ENCODE results near the gene MEGF11.

Gene MEGF11

DNA sequence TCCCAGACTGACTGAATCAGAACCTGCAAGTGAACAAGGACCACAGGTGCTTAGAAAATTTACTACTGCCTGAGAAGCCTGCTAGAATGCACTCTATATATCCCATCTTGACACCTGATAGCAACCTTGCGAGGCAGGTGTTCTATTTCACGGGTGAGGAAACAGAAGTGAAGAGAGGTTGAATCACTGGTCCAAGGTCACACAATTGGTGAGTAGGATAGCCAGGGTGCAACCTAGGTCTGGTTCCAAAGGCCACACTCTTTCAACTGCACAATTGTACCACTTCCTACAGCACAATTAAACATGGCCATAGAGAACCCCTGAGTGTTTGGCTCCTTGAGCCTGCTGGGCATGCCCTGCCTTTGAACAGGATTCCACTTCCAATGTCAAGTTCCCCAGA lies 297.2 kb downstream of the MEGF11 start:
- 91 to 97% methylated on average over 2 of the region's 2 CpGs for WGBS, 2 experiments
- Histone ChIP-seq H3K4me1 (ENCODE audit: control insufficient read depth, insufficient read depth, low read length) (peaks cover 4% of the 10 kb centered on the region), H3K4me3 (ENCODE audit: insufficient read depth, low read depth, low read length) (no peak overlapping the region), H3K36me3 (ENCODE audit: control insufficient read depth, insufficient read depth, low read length) (no peaks in the 10 kb centered on the region), H3K9me3 (ENCODE audit: control insufficient read depth, low read length) (no peaks in the 10 kb centered on the region), H3K27me3 (ENCODE audit: control insufficient read depth, insufficient read depth, low read length, poor library complexity, severe bottlenecking) (no peaks in the 10 kb centered on the region), H3K27ac (ENCODE audit: insufficient read depth, low read depth, low read length, poor library complexity, severe bottlenecking) (no peak overlapping the region)

- 36% methylated on average over 4 of the region's 4 CpGs for whole genome bisulfite sequencing, 2 experiments
- Histone ChIP-seq H3K27me3 (ENCODE audit: control insufficient read depth, insufficient read depth, low read length, poor library complexity, severe bottlenecking) (no peaks in the 10 kb centered on the region), H3K27ac (ENCODE audit: insufficient read depth, low read depth, low read length, poor library complexity, severe bottlenecking) (no peak overlapping the region), H3K4me1 (ENCODE audit: control insufficient read depth, insufficient read depth, low read length) (peaks cover 4% of the 10 kb centered on the region), H3K9me3 (ENCODE audit: control insufficient read depth, low read length) (no peaks in the 10 kb centered on the region), H3K36me3 (ENCODE audit: control insufficient read depth, insufficient read depth, low read length) (no peaks in the 10 kb centered on the region), H3K4me3 (ENCODE audit: insufficient read depth, low read depth, low read length) (no peak overlapping the region)
Observed at GRCh38 chr15:65954289-65954741, 299.2 kb downstream of the MEGF11 start.

DNA sequence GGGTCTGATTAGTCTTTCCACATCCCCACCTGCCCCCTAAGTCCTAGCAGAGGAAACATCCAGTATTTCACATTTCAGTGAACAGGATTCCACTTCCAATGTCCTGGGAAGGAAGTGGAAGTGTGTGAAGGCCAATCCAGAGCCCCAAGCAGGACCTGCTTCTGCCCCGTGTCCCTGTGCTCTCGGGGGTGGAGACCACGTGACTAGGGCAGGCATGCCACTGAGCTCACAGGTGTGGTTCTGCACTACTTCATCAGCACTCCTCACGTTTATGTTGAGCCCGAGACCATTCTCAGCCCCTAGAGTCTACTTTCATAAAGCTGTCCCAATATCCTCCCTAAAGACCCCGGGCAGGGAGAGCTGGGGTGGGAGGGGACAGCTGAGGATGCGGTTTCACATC lies 299.9 kb downstream of the MEGF11 start:
- H3K4me1 ChIP-seq (ENCODE audit: control insufficient read depth, insufficient read depth, low read length), result peaks cover 4% of the 10 kb centered on the region
- no peak overlapping the region for H3K27ac ChIP-seq (ENCODE audit: insufficient read depth, low read depth, low read length, poor library complexity, severe bottlenecking)
- H3K27me3 ChIP-seq (ENCODE audit: control insufficient read depth, insufficient read depth, low read length, poor library complexity, severe bottlenecking), result no peaks in the 10 kb centered on the region
- H3K9me3 ChIP-seq (ENCODE audit: control insufficient read depth, low read length), result no peaks in the 10 kb centered on the region
- 85 to 87% methylated on average over 7 of the region's 7 CpGs for WGBS, 2 experiments
- H3K4me3 ChIP-seq (ENCODE audit: insufficient read depth, low read depth, low read length), result no peak overlapping the region
- H3K36me3 ChIP-seq (ENCODE audit: control insufficient read depth, insufficient read depth, low read length), result no peaks in the 10 kb centered on the region

DNA sequence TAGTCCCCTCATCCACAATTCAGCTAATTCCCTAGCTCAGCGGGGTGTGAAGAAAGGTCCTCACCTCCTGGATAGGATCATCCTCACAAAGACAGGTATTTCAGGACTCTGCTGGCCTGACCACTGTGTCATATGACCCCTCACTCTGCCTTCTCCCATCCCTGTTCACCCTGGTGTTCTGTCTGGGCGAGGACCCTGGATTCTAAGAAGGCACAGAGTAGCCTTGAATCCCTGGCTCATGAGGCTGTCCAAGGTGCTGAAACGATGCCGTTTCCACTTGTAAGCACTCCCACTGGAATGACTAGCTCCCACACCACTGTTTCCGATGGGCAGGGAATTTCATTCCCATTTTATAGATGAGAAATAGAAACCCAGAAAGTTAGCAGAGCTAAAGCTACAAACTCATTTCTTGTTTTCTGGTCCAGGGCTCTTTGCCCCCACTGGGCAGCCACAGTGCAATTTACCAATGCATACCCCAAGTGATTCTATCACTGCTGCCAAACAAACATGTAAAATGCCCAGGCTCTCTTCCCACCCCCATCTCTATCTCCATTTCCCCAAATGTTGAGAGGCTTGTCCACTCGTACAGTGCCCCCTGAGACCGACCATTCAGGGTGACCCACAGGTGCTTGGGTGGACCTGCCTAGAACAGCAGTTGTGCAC lies 301.0 kb downstream of the MEGF11 start:
- WGBS, 2 experiments, result 55 to 57% methylated on average over 7 of the region's 7 CpGs
- no peak overlapping the region for H3K27ac ChIP-seq (ENCODE audit: insufficient read depth, low read depth, low read length, poor library complexity, severe bottlenecking)
- H3K9me3 ChIP-seq (ENCODE audit: control insufficient read depth, low read length), result no peaks in the 10 kb centered on the region
- no peak overlapping the region for H3K4me3 ChIP-seq (ENCODE audit: insufficient read depth, low read depth, low read length)
- no peaks in the 10 kb centered on the region for H3K36me3 ChIP-seq (ENCODE audit: control insufficient read depth, insufficient read depth, low read length)
- peaks cover 4% of the 10 kb centered on the region for H3K4me1 ChIP-seq (ENCODE audit: control insufficient read depth, insufficient read depth, low read length)
- H3K27me3 ChIP-seq (ENCODE audit: control insufficient read depth, insufficient read depth, low read length, poor library complexity, severe bottlenecking), result no peaks in the 10 kb centered on the region

DNA sequence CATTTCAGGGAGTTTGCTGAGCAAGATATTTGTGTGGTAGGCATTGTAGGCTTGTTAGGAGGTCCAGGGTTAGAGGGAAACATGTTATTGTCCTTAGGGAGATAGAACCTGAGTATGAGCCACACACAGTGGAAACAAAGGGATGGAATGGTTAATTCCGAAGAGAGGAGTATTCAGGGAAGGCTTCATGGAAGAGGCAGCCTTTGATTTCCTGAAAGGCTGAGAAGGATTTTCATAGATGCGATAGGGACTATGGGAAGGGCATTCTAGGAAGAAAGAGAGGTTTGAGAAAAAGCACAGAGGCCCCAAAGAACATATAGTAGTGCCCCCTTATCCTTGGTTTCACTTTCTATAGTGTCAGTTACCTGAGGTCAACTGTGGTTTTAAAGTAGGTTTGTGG lies 302.5 kb downstream of the MEGF11 start:
- 91 to 92% methylated on average over 2 of the region's 2 CpGs for WGBS, 2 experiments
- peaks cover 4% of the 10 kb centered on the region for H3K4me1 ChIP-seq (ENCODE audit: control insufficient read depth, insufficient read depth, low read length)
- H3K27ac ChIP-seq (ENCODE audit: insufficient read depth, low read depth, low read length, poor library complexity, severe bottlenecking), result no peak overlapping the region
- no peak overlapping the region for H3K4me3 ChIP-seq (ENCODE audit: insufficient read depth, low read depth, low read length)
- no peaks in the 10 kb centered on the region for H3K27me3 ChIP-seq (ENCODE audit: control insufficient read depth, insufficient read depth, low read length, poor library complexity, severe bottlenecking)
- no peaks in the 10 kb centered on the region for H3K9me3 ChIP-seq (ENCODE audit: control insufficient read depth, low read length)
- no peaks in the 10 kb centered on the region for H3K36me3 ChIP-seq (ENCODE audit: control insufficient read depth, insufficient read depth, low read length)

GRCh38 chr15:65949491-65949890 lies 304.1 kb downstream of the MEGF11 start:
- no peaks in the 10 kb centered on the region for H3K36me3 ChIP-seq (ENCODE audit: control insufficient read depth, insufficient read depth, low read length)
- H3K4me3 ChIP-seq (ENCODE audit: insufficient read depth, low read depth, low read length), result no peak overlapping the region
- H3K4me1 ChIP-seq (ENCODE audit: control insufficient read depth, insufficient read depth, low read length), result peaks cover 4% of the 10 kb centered on the region
- no peak overlapping the region for H3K27ac ChIP-seq (ENCODE audit: insufficient read depth, low read depth, low read length, poor library complexity, severe bottlenecking)
- WGBS, 2 experiments, result 88% methylated on average over 6 of the region's 6 CpGs
- no peaks in the 10 kb centered on the region for H3K27me3 ChIP-seq (ENCODE audit: control insufficient read depth, insufficient read depth, low read length, poor library complexity, severe bottlenecking)
- H3K9me3 ChIP-seq (ENCODE audit: control insufficient read depth, low read length), result no peaks in the 10 kb centered on the region

GRCh38 chr15:65949011-65949410 lies 304.5 kb downstream of the MEGF11 start:
- Histone ChIP-seq H3K9me3 (ENCODE audit: control insufficient read depth, low read length) (no peaks in the 10 kb centered on the region), H3K27ac (ENCODE audit: insufficient read depth, low read depth, low read length, poor library complexity, severe bottlenecking) (no peak overlapping the region), H3K27me3 (ENCODE audit: control insufficient read depth, insufficient read depth, low read length, poor library complexity, severe bottlenecking) (no peaks in the 10 kb centered on the region), H3K4me3 (ENCODE audit: insufficient read depth, low read depth, low read length) (no peak overlapping the region), H3K4me1 (ENCODE audit: control insufficient read depth, insufficient read depth, low read length) (peaks cover under 1% of the 10 kb centered on the region), H3K36me3 (ENCODE audit: control insufficient read depth, insufficient read depth, low read length) (no peaks in the 10 kb centered on the region)
- WGBS, 2 experiments, result 94 to 96% methylated on average over 6 of the region's 6 CpGs

DNA sequence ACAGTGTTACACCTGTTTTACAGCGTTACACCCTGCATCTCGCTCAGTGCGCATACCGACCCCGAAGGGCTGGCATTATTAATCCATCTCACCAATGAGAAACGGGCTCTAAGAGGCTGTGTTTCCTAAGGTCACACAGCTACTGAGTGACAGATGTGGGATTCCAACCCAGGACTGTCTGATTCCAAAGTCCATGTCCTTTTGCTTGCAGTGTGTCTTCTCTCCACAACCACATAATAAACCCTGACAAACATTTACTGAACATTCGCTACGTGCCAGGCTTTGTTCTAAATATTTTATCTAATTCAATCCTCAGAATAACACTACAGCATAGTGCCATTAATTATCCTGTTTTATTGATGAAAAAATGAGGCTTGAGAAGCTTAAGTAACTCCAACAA lies 305.2 kb downstream of the MEGF11 start:
- Histone ChIP-seq H3K27me3 (ENCODE audit: control insufficient read depth, insufficient read depth, low read length, poor library complexity, severe bottlenecking) (no peaks in the 10 kb centered on the region), H3K36me3 (ENCODE audit: control insufficient read depth, insufficient read depth, low read length) (no peaks in the 10 kb centered on the region), H3K4me1 (ENCODE audit: control insufficient read depth, insufficient read depth, low read length) (no peaks in the 10 kb centered on the region), H3K4me3 (ENCODE audit: insufficient read depth, low read depth, low read length) (no peak overlapping the region), H3K9me3 (ENCODE audit: control insufficient read depth, low read length) (no peaks in the 10 kb centered on the region), H3K27ac (ENCODE audit: insufficient read depth, low read depth, low read length, poor library complexity, severe bottlenecking) (no peak overlapping the region)
- 91 to 94% methylated on average over 8 of the region's 8 CpGs for WGBS, 2 experiments

- H3K36me3 ChIP-seq (ENCODE audit: control insufficient read depth, insufficient read depth, low read length), result no peaks in the 10 kb centered on the region
- WGBS, 2 experiments, result 86 to 88% methylated on average over 3 of the region's 3 CpGs
- no peak overlapping the region for H3K27ac ChIP-seq (ENCODE audit: insufficient read depth, low read depth, low read length, poor library complexity, severe bottlenecking)
Observed at GRCh38 chr15:65947041-65947440, 306.5 kb downstream of the MEGF11 start.

GRCh38 chr15:65945616-65946015 lies 307.9 kb downstream of the MEGF11 start:
- WGBS, 2 experiments, result 85 to 88% methylated on average over 6 of the region's 6 CpGs
- no peak overlapping the region for H3K27ac ChIP-seq (ENCODE audit: insufficient read depth, low read depth, low read length, poor library complexity, severe bottlenecking)
- H3K27me3 ChIP-seq (ENCODE audit: control insufficient read depth, insufficient read depth, low read length, poor library complexity, severe bottlenecking), result no peaks in the 10 kb centered on the region
- H3K4me1 ChIP-seq (ENCODE audit: control insufficient read depth, insufficient read depth, low read length), result no peaks in the 10 kb centered on the region
- H3K36me3 ChIP-seq (ENCODE audit: control insufficient read depth, insufficient read depth, low read length), result no peaks in the 10 kb centered on the region
- no peak overlapping the region for H3K4me3 ChIP-seq (ENCODE audit: insufficient read depth, low read depth, low read length)
- no peaks in the 10 kb centered on the region for H3K9me3 ChIP-seq (ENCODE audit: control insufficient read depth, low read length)

More at GRCh38 chr15:65947041-65947440, 306.5 kb downstream of the MEGF11 start:
- Histone ChIP-seq H3K4me1 (ENCODE audit: control insufficient read depth, insufficient read depth, low read length) (no peaks in the 10 kb centered on the region), H3K9me3 (ENCODE audit: control insufficient read depth, low read length) (no peaks in the 10 kb centered on the region), H3K4me3 (ENCODE audit: insufficient read depth, low read depth, low read length) (no peak overlapping the region), H3K27me3 (ENCODE audit: control insufficient read depth, insufficient read depth, low read length, poor library complexity, severe bottlenecking) (no peaks in the 10 kb centered on the region)

DNA sequence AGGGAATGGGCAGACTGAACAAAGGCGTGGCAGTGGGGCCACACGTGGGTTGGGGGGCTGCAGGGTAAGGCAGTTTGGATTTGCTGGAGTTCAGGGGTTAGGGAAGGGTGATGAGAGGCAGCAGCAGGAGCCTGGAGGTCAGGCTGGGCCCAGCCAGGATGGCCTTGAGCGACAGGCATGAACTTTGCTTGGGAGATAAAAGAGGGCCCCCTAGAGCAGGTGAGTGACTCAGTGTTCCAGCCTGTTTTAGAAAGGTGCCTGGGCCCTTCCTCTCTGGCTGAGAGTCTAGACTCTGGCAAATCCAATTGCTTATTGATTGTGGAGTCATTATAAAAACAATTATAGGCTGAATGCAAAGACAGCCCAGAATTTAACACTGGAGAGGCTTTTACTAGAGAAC lies 309.1 kb downstream of the MEGF11 start:
- no peaks in the 10 kb centered on the region for H3K27me3 ChIP-seq (ENCODE audit: control insufficient read depth, insufficient read depth, low read length, poor library complexity, severe bottlenecking)
- no peaks in the 10 kb centered on the region for H3K4me1 ChIP-seq (ENCODE audit: control insufficient read depth, insufficient read depth, low read length)
- no peaks in the 10 kb centered on the region for H3K36me3 ChIP-seq (ENCODE audit: control insufficient read depth, insufficient read depth, low read length)
- H3K9me3 ChIP-seq (ENCODE audit: control insufficient read depth, low read length), result no peaks in the 10 kb centered on the region
- H3K4me3 ChIP-seq (ENCODE audit: insufficient read depth, low read depth, low read length), result no peak overlapping the region
- no peak overlapping the region for H3K27ac ChIP-seq (ENCODE audit: insufficient read depth, low read depth, low read length, poor library complexity, severe bottlenecking)
- WGBS, 2 experiments, result 84 to 85% methylated on average over 3 of the region's 3 CpGs
